Measurements from ENCODE around the gene NRP2. TPM values are rescaled to one million over a fixed set of nuclear protein-coding genes. Genes with fewer than 3 reads are reported as not detected.

Gene NRP2
- total RNA-seq, 1 donor from 2014 or later, result 76.7 TPM

DNA sequence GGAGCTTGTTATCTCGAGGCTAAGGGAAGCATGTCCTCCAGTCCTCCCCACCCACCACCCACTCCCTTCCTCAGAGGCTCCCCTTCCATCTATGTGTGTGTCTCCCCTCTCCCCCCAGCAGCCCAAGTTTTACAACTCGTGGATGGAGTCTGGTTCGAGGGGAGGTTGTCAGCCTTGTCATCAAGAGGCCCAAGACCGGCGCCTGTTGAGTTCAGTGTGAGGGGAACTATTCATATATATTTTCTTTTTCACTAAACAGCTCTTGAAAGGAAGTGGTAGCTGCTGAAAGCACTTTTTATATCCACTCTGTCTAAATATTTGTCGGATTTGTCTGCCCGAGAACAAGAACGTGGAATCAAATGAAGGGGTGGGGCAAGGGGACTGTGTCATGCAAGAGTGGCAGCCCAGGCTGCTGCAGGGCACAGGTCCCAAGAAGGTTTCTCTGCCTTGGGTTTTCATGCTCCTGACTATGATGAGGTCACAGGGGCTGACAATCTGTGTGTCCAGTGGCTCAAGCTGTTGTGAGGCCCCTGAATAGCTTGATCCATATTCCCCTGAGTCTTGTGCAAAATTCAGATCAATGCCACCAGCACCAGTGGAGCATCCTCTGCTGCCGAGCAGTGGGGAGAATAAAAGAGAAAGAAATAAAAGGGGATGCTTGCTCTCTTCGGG, 35.0 kb downstream of the NRP2 start:
- H3K36me3 Mint-ChIP-seq (ENCODE audit: low read depth, unreplicated experiment), result peaks cover 5% of the 10 kb centered on the region
- TF ChIP-seq EZH2 (IDR thresholded peaks at IDR 0.05; ENCODE audit: insufficient read depth, low read length), result no peak
- TF ChIP-seq, protein P1, sequence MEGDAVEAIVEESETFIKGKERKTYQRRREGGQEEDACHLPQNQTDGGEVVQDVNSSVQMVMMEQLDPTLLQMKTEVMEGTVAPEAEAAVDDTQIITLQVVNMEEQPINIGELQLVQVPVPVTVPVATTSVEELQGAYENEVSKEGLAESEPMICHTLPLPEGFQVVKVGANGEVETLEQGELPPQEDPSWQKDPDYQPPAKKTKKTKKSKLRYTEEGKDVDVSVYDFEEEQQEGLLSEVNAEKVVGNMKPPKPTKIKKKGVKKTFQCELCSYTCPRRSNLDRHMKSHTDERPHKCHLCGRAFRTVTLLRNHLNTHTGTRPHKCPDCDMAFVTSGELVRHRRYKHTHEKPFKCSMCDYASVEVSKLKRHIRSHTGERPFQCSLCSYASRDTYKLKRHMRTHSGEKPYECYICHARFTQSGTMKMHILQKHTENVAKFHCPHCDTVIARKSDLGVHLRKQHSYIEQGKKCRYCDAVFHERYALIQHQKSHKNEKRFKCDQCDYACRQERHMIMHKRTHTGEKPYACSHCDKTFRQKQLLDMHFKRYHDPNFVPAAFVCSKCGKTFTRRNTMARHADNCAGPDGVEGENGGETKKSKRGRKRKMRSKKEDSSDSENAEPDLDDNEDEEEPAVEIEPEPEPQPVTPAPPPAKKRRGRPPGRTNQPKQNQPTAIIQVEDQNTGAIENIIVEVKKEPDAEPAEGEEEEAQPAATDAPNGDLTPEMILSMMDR (IDR thresholded peaks at IDR 0.05; ENCODE audit: insufficient read depth, low read depth, low read length), result no peak
- no peak overlapping the region for H3K27ac ChIP-seq (ENCODE audit: low read depth, low read length)
- no peak overlapping the region for H3K4me3 ChIP-seq (ENCODE audit: insufficient read depth, low read depth, low read length)
- peaks cover 51% of the 10 kb centered on the region for H3K4me1 Mint-ChIP-seq (ENCODE audit: low read depth, unreplicated experiment)
- no peaks in the 10 kb centered on the region for H3K9me3 Mint-ChIP-seq (ENCODE audit: unreplicated experiment)
- DNase-seq (ENCODE audit: low read depth), result no peak
- peaks cover 27% of the 10 kb centered on the region for H3K4me1 ChIP-seq (ENCODE audit: insufficient read depth, low read length)
- H4K20me1 ChIP-seq (ENCODE audit: insufficient read depth, low read length), result no peaks in the 10 kb centered on the region
- H3K36me3 ChIP-seq (ENCODE audit: insufficient read depth, low read length), result peaks cover 8% of the 10 kb centered on the region
- H3K9me3 ChIP-seq (ENCODE audit: insufficient read depth, low read depth, low read length), result no peaks in the 10 kb centered on the region
- peaks cover 2% of the 10 kb centered on the region for H3K27me3 Mint-ChIP-seq (ENCODE audit: low read depth, unreplicated experiment)
- H2AFZ ChIP-seq (ENCODE audit: low read depth, low read length), result no peak overlapping the region
- H3K27me3 ChIP-seq (ENCODE audit: insufficient read depth, low read length), result no peaks in the 10 kb centered on the region
- H3K4me2 ChIP-seq (ENCODE audit: low read length), result no peak overlapping the region
- no peak for FAIRE-seq
- no peak overlapping the region for H3K4me3 Mint-ChIP-seq (ENCODE audit: unreplicated experiment)
- no peak overlapping the region for H3K27ac Mint-ChIP-seq (ENCODE audit: unreplicated experiment)
- H3K79me2 ChIP-seq (ENCODE audit: insufficient read depth, low read length), result peaks cover 5% of the 10 kb centered on the region
- H3K9ac ChIP-seq (ENCODE audit: low read length), result no peak overlapping the region

DNA sequence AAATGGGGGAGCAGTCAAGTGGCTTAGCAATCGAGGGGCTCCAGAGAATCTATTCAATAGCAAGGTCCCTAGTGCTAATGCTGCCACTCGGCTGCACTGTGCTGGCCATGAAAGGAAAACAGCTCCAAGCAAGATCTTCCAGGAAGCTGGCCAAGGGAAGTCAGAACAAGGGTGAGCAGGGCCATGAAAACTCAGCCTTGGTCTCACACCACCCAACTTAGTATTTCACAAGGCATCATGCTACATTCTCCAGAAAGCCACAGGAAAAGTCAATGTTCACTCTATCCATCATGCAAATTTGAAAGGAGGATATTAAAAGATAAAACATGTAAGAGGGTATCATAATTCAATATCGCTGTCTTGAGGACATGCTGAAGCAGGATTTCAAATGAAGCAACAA, 35.7 kb downstream of the NRP2 start:
- no peak overlapping the region for H3K27ac ChIP-seq (ENCODE audit: low read depth, low read length)
- peaks cover 4% of the 10 kb centered on the region for H3K79me2 ChIP-seq (ENCODE audit: insufficient read depth, low read length)
- H3K4me3 ChIP-seq (ENCODE audit: insufficient read depth, low read depth, low read length), result no peak overlapping the region
- DNase-seq (ENCODE audit: low read depth), result no peak
- Mint-ChIP-seq H3K4me3 (ENCODE audit: unreplicated experiment) (no peak overlapping the region), H3K27me3 (ENCODE audit: low read depth, unreplicated experiment) (peaks cover 2% of the 10 kb centered on the region), H3K27ac (ENCODE audit: unreplicated experiment) (no peak overlapping the region), H3K9me3 (ENCODE audit: unreplicated experiment) (no peaks in the 10 kb centered on the region), H3K4me1 (ENCODE audit: low read depth, unreplicated experiment) (peaks cover 50% of the 10 kb centered on the region), H3K36me3 (ENCODE audit: low read depth, unreplicated experiment) (peaks cover 5% of the 10 kb centered on the region)
- no peak for FAIRE-seq
- H3K36me3 ChIP-seq (ENCODE audit: insufficient read depth, low read length), result peaks cover 12% of the 10 kb centered on the region
- H3K9ac ChIP-seq (ENCODE audit: low read length), result no peak overlapping the region
- no peaks in the 10 kb centered on the region for H3K27me3 ChIP-seq (ENCODE audit: insufficient read depth, low read length)
- no peak overlapping the region for H3K4me2 ChIP-seq (ENCODE audit: low read length)
- peaks cover 21% of the 10 kb centered on the region for H3K4me1 ChIP-seq (ENCODE audit: insufficient read depth, low read length)
- H3K9me3 ChIP-seq (ENCODE audit: insufficient read depth, low read depth, low read length), result no peaks in the 10 kb centered on the region
- no peak overlapping the region for H2AFZ ChIP-seq (ENCODE audit: low read depth, low read length)
- TF ChIP-seq, protein P1 (IDR thresholded peaks at IDR 0.05; ENCODE audit: insufficient read depth, low read depth, low read length), result no peak
- no peak for TF ChIP-seq EZH2 (IDR thresholded peaks at IDR 0.05; ENCODE audit: insufficient read depth, low read length)
- no peaks in the 10 kb centered on the region for H4K20me1 ChIP-seq (ENCODE audit: insufficient read depth, low read length)

DNA sequence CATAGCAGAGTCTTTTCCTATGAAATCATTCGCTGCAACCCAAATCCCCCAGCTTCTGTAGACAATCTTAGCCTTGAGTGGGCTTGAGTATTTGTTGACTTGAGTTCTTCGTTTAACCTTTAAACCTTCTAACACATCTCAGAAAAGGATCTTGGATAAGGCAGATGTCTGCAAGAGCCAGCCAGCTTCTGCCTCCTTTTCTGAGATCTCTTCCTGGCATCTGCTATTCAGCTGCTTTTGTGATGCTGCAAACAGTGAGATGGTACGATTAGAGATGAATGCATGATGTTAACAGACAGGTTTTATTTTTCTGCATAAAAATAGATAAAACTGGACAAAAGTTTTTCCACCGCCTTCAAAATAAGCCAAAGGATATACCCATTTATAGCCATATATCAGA, 37.5 kb downstream of the NRP2 start:
- H3K4me1 ChIP-seq (ENCODE audit: insufficient read depth, low read length), result peaks cover 3% of the 10 kb centered on the region

More for the DNA sequence above, 37.5 kb downstream of the NRP2 start:
- H2AFZ ChIP-seq (ENCODE audit: low read depth, low read length), result no peak overlapping the region
- Mint-ChIP-seq H3K9me3 (ENCODE audit: unreplicated experiment) (no peaks in the 10 kb centered on the region), H3K36me3 (ENCODE audit: low read depth, unreplicated experiment) (peaks cover 15% of the 10 kb centered on the region), H3K4me3 (ENCODE audit: unreplicated experiment) (no peak overlapping the region), H3K27ac (ENCODE audit: unreplicated experiment) (no peak overlapping the region), H3K4me1 (ENCODE audit: low read depth, unreplicated experiment) (peaks cover 40% of the 10 kb centered on the region), H3K27me3 (ENCODE audit: low read depth, unreplicated experiment) (peaks cover 2% of the 10 kb centered on the region)
- no peak overlapping the region for H3K4me2 ChIP-seq (ENCODE audit: low read length)
- DNase-seq (ENCODE audit: low read depth), result no peak
- H3K36me3 ChIP-seq (ENCODE audit: insufficient read depth, low read length), result peaks cover 25% of the 10 kb centered on the region
- H3K27me3 ChIP-seq (ENCODE audit: insufficient read depth, low read length), result no peaks in the 10 kb centered on the region
- H3K79me2 ChIP-seq (ENCODE audit: insufficient read depth, low read length), result no peaks in the 10 kb centered on the region
- FAIRE-seq, result no peak
- H3K27ac ChIP-seq (ENCODE audit: low read depth, low read length), result no peak overlapping the region
- no peak overlapping the region for H3K4me3 ChIP-seq (ENCODE audit: insufficient read depth, low read depth, low read length)
- no peak overlapping the region for H3K9ac ChIP-seq (ENCODE audit: low read length)
- H3K9me3 ChIP-seq (ENCODE audit: insufficient read depth, low read depth, low read length), result no peaks in the 10 kb centered on the region
- H4K20me1 ChIP-seq (ENCODE audit: insufficient read depth, low read length), result no peaks in the 10 kb centered on the region
- TF ChIP-seq EZH2 (IDR thresholded peaks at IDR 0.05; ENCODE audit: insufficient read depth, low read length), result no peak
- TF ChIP-seq, protein P1 (IDR thresholded peaks at IDR 0.05; ENCODE audit: insufficient read depth, low read depth, low read length), result no peak

Data from astrocyte (in vitro differentiated cells and primary cell).